GM12878 (cell line): ENCODE data around the gene PRKCB. TPM values are rescaled to one million over a fixed set of nuclear protein-coding genes. Genes with fewer than 3 reads are reported as not detected.

Experiments
- ATAC-seq: fragments of 200-7000 bp; cut with Tn5 transposase; 3 replicates; pipeline ENCODE4 v1.9.1; 2020; ENCODE audit warnings: mild to moderate bottlenecking, moderate library complexity
- BruUV-seq: library from RNA; stranded (reverse); fragments of 400-500 nt; replicated peaks from 2 replicates; lab custom pipeline; 2021; lab: Mats Ljungman, UMichigan
- CTCF ChIA-PET: fragments of 300-600 bp; sonication (Branson Sonifier 250); formaldehyde crosslinking; extraction: SDS; loops from one replicate; lab custom pipeline; 2021; ENCODE audit warnings: inconsistent platforms; lab: Yijun Ruan, JAX
- POLR2A ChIA-PET: fragments of 350-600 bp; formaldehyde crosslinking; extraction: SDS; loops from one replicate; lab custom pipeline; 2021; ENCODE audit warnings: inconsistent platforms; lab: Charles Lee
- RAD21 ChIA-PET: fragments of 300-600 bp; sonication (Branson Sonifier 250); formaldehyde crosslinking; loops from one replicate; lab custom pipeline; 2023; ENCODE audit warnings: antibody characterized with exemption; ENCODE audit not compliant: unreplicated experiment; lab: Charles Lee
- SMC1A ChIA-PET: fragments of 300-600 bp; sonication (Branson Sonifier 250); formaldehyde crosslinking; loops from one replicate; lab custom pipeline; 2023; ENCODE audit not compliant: unreplicated experiment, uncharacterized antibody; lab: Charles Lee
- DNase-seq: peaks from one replicate; pipeline ENCODE4 v3.0.0-alpha.2; 2011; ENCODE audit warnings: low read depth, low spot score
- FAIRE-seq: peaks from 3 replicates; lab custom pipeline; 2011; peaks lifted over from hg19 to GRCh38; lab: Jason Lieb, UNC
- H2AFZ ChIP-seq: 2 replicates; pipeline ENCODE4 v1.6.0; 2011; ENCODE audit warnings: low read depth, low read length, control low read depth; ENCODE audit not compliant: control insufficient read depth
- H3K27ac ChIP-seq: 2 replicates; pipeline ENCODE4 v1.5.1; 2011; ENCODE audit warnings: control low read depth; ENCODE audit not compliant: control insufficient read depth, insufficient read depth
- H3K27me3 ChIP-seq, 2 experiments: replicated peaks in 1 of 2; 2 replicates each; pipeline versions ENCODE4 v1.6.0 to v1.6.1; 2011; ENCODE audit warnings: low read length in 1 of 2; ENCODE audit not compliant: control insufficient read depth in 2 of 2, insufficient read depth in 2 of 2
- H3K36me3 ChIP-seq, 2 experiments: 2 replicates each; pipeline ENCODE4 v1.5.1; 2011; ENCODE audit warnings: low read length in 1 of 2; ENCODE audit not compliant: control insufficient read depth in 2 of 2, insufficient read depth in 2 of 2
- H3K4me1 ChIP-seq: 2 replicates; pipeline ENCODE4 v1.6.1; 2011; ENCODE audit warnings: mild to moderate bottlenecking, low read length, moderate library complexity, mixed read lengths; ENCODE audit not compliant: control insufficient read depth, insufficient read depth
- H3K4me2 ChIP-seq: 2 replicates; pipeline ENCODE4 v1.6.0; 2011; ENCODE audit warnings: control low read depth; ENCODE audit not compliant: control insufficient read depth, insufficient read depth
- H3K4me3 ChIP-seq: fragments of 200-600 bp; sonication (generic); 2 replicates; pipeline ENCODE4 v1.5.1; 2016
- H3K79me2 ChIP-seq: 2 replicates; pipeline ENCODE4 v1.6.0; 2011; ENCODE audit warnings: low read length; ENCODE audit not compliant: control insufficient read depth, insufficient read depth
- H3K9ac ChIP-seq: 2 replicates; pipeline ENCODE4 v1.8.0; 2011; ENCODE audit warnings: low read length, control low read depth, mixed read lengths; ENCODE audit not compliant: control insufficient read depth, insufficient read depth
- H3K9me3 ChIP-seq: replicated peaks from 3 replicates; pipeline ENCODE4 v1.5.1; 2011; ENCODE audit warnings: mild to moderate bottlenecking, low read length; ENCODE audit not compliant: control insufficient read depth, insufficient read depth
- H4K20me1 ChIP-seq: 2 replicates; pipeline ENCODE4 v1.6.0; 2011; ENCODE audit not compliant: control insufficient read depth, insufficient read depth
- CHD4 ChIP-seq: fragments of 200-600 bp; sonication (generic); IDR thresholded peaks from 2 replicates; pipeline ENCODE4 v1.6.1; 2016; ENCODE audit warnings: mild to moderate bottlenecking
- CTCF ChIP-seq, 3 experiments: IDR thresholded peaks in 2 of 3; conservative IDR thresholded peaks in 1 of 3; 2 replicates each; pipeline ENCODE4 v1.5.1; 2011; ENCODE audit warnings: low read depth in 3 of 3, low read length in 3 of 3, mild to moderate bottlenecking in 3 of 3, control low read depth in 2 of 3, moderate library complexity in 2 of 3, inconsistent platforms in 1 of 3, mixed read lengths in 1 of 3; ENCODE audit not compliant: control insufficient read depth in 2 of 3, insufficient read depth in 1 of 3; ENCODE audit errors: extremely low read depth in 1 of 3
- MXI1 ChIP-seq: fragments of 150-350 bp; IDR thresholded peaks from 2 replicates; pipeline ENCODE4 v1.6.1; 2011; ENCODE audit warnings: low read depth, mild to moderate bottlenecking, inconsistent platforms, low read length, improper control_type of control experiment
- POU2F2 ChIP-seq: IDR thresholded peaks from 3 replicates; pipeline ENCODE4 v1.6.1; 2011; ENCODE audit warnings: low read depth, mild to moderate bottlenecking, low read length, borderline replicate concordance
- RAD21 ChIP-seq: IDR thresholded peaks from 2 replicates; pipeline ENCODE4 v1.6.1; 2011; ENCODE audit warnings: mild to moderate bottlenecking, low read depth, low read length, moderate library complexity; ENCODE audit not compliant: insufficient read depth
- SMAD5 ChIP-seq: IDR thresholded peaks from 2 replicates; pipeline ENCODE4 v1.6.1; 2016; ENCODE audit warnings: antibody characterized with exemption, low read depth
- SMC3 ChIP-seq: IDR thresholded peaks from 2 replicates; pipeline ENCODE4 v1.6.1; 2011; ENCODE audit warnings: low read length, improper control_type of control experiment, borderline replicate concordance
- YY1 ChIP-seq: IDR thresholded peaks from 2 replicates; pipeline ENCODE4 v1.6.1; 2011; ENCODE audit warnings: low read depth, mild to moderate bottlenecking, low read length
- ZNF384 ChIP-seq: IDR thresholded peaks from 2 replicates; pipeline ENCODE4 v1.6.1; 2012; ENCODE audit warnings: low read depth, mild to moderate bottlenecking, low read length, improper control_type of control experiment, borderline replicate concordance
- WGBS: methylation state at CpG from one replicate; pipeline ENCODE4 v1.1.6; 2016; ENCODE audit warnings: low lambda C conversion rate; ENCODE audit not compliant: insufficient replicate concordance, insufficient coverage; ENCODE audit errors: missing lambda C conversion rate; 5-methylcytosine and 5-hydroxymethylcytosine counted together
- in situ Hi-C: fragments of 300-500 bp; cut with MboI; formaldehyde crosslinking; loops from 9 replicates; pipeline ENCODE4 v1.14.3; 2018; ENCODE audit warnings: mixed read lengths
- intact Hi-C: fragments of 100-400 bp; cut with micrococcal nuclease; formaldehyde crosslinking; loops from one replicate; pipeline ENCODE4 v1.14.2; 2022; ENCODE audit not compliant: unreplicated experiment
- polyA plus RNA-seq, 11 experiments: library from polyadenylated mRNA; depleted of rRNA in 4 of 11; unstranded in 6 of 11; stranded (reverse) in 5 of 11; fragments of >200 nt; fragmentation: Nextera tagmentation in 4 of 11; fragmentation: Illumina TruSeq in 1 of 11; extraction: Ambion mirVana in 4 of 11; extraction: Trizol in 1 of 11; gene quantifications; 1 replicate in 1 of 11; 2 replicates in 10 of 11; pipeline versions ENCODE4 v1.2.1 to v1.2.3, GENCODE V29; 2011 to 2016; ENCODE audit warnings: inconsistent platforms in 2 of 11, missing spikeins in 2 of 11, low read depth in 1 of 11
- total RNA-seq, 4 experiments: library from RNA; depleted of rRNA in 3 of 4; stranded (reverse); fragments of >200 nt in 3 of 4; fragmentation: Illumina TruSeq in 1 of 4; extraction: Trizol in 1 of 4; gene quantifications; 2 replicates each; pipeline versions ENCODE4 v1.2.1 to v1.2.3, GENCODE V29; 2013 to 2021

The PRKCB gene
- total and polyA plus RNA-seq, 10 of the 15 experiments (the other 5 are each of a cell fraction or from before 2014, with no cell fraction given): 21.4 to 158 (median 97.3) TPM

GRCh38 chr16:24070851-24071250 is 235.1 kb downstream of the PRKCB start:
- CTCF ChIA-PET: interaction anchor here (0.6 to 3.3 kb wide), 41 partner anchors 10 to 436 kb away, joined by 3 to 27 read pairs (median 4); no protein-coding TSS in a partner anchor
- ATAC-seq: peak; percentile 82
- no peak overlapping the region for H3K9ac ChIP-seq
- peaks cover 17% of the 10 kb centered on the region for H3K4me1 ChIP-seq
- H3K79me2 ChIP-seq: no peaks in the 10 kb centered on the region; the same call in 1 of the 2 replicates
- H3K9me3 ChIP-seq: no peaks in the 10 kb centered on the region
- H2AFZ ChIP-seq: no peak overlapping the region
- in situ Hi-C loops (no loop called here), intact Hi-C loops (loop anchor here (10.0 kb wide), 1 partner anchor 434 kb away; no protein-coding TSS in a partner anchor)
- H3K4me3 ChIP-seq: no peak overlapping the region
- TF ChIP-seq SMC3: peak; percentile 26; the same call in 1 of the 2 replicates
- TF ChIP-seq SMAD5: no peak
- peak; percentile 60 to 71 (median 62) for TF ChIP-seq CTCF (IDR thresholded peaks at IDR 0.05 in 2 of 3, conservative IDR thresholded peaks at IDR 0.05 in 1 of 3; ENCODE audit: control insufficient read depth in 2 of 3, extremely low read depth in 1 of 3, insufficient read depth in 1 of 3, low read depth in 3 of 3, low read length in 3 of 3)
- TF ChIP-seq YY1: 0 out of 2 replicates have a peak, but pooled peaks have one; percentile 11
- peak; percentile 63 for TF ChIP-seq RAD21
- TF ChIP-seq POU2F2: no peak
- no peak for TF ChIP-seq CHD4
- no peak for TF ChIP-seq ZNF384
- TF ChIP-seq MXI1: no peak
- RAD21 ChIA-PET: interaction anchor here (0.5 to 2.3 kb wide), 10 partner anchors 25 to 434 kb away, joined by 3 to 14 read pairs (median 4); no protein-coding TSS in a partner anchor
- DNase-seq: peak; percentile 9
- 8% methylated on average over 1 of the region's 1 CpG for WGBS
- H3K27ac ChIP-seq: no peak overlapping the region
- no TSS peak for BruUV-seq
- SMC1A ChIA-PET: interaction anchor here (0.5 to 2.8 kb wide), 10 partner anchors 13 to 785 kb away, joined by 3 to 17 read pairs (median 3); no protein-coding TSS in a partner anchor
- no peaks in the 10 kb centered on the region for H3K27me3 ChIP-seq
- H3K36me3 ChIP-seq: peaks cover 4% of the 10 kb centered on the region in 2 experiments; a peak in 3 of 4 replicates
- H3K4me2 ChIP-seq: no peak overlapping the region
- H4K20me1 ChIP-seq: no peaks in the 10 kb centered on the region
- FAIRE-seq: peak; percentile 27
- POLR2A ChIA-PET: no interaction called here
